Measurements from ENCODE around the gene HEPACAM. TPM values are rescaled to one million over a fixed set of nuclear protein-coding genes. Genes with fewer than 3 reads are reported as not detected.

Gene HEPACAM
- total RNA-seq, 1 experiment from 2014 or later = not detected

DNA sequence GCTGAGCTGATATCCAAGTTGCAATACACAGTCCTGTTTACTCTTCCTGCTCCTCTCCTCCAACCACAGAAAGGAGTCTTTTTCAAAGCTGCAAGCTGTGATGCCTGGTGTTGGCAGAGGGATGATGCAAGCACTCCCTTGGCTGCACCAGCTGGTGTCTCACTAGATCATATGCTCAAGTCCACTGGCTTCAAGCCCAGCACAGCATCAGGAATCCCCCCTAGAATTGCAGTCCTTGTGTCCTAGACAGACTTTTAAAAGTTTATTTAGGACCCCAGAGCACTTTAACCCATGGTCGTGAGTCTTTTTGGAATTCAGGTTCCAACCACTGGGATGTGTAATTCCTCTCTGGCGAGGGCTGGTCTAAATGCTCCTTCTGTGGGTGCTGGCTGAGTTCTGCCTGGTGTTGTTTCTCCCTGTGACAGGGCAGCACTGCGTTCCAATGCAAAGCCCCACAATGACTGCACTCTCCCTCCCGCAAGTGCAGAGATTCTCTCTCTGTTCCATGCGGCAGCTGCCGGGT lies 18.7 kb downstream of the HEPACAM start:
- no peak for DNase-seq (ENCODE audit: low read depth)
- in situ Hi-C loops (cut with HindIII; ENCODE audit: low pct_unique_long_range_greater_than_20kb, low sequenced_read_pairs) = no loop called here

DNA sequence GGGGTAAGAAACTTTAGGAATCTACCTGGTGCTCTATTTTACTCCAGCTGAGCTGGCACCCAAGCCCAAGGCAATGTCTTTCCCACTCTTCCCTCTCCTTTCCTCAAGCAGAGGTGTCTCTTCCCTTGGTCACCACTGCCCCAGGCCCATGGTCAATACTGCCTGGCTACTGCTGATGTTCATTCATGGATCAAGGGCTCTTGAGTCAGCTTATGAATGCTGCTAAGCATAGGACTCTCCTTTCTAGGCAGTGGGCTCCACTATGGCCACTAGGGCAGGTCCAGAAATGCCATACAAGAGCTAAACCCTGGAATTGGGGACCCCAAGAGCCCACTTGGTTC lies 19.5 kb downstream of the HEPACAM start:
- in situ Hi-C loops (cut with HindIII; ENCODE audit: low pct_unique_long_range_greater_than_20kb, low sequenced_read_pairs) = no loop called here
- DNase-seq (ENCODE audit: low read depth) = no peak

DNA sequence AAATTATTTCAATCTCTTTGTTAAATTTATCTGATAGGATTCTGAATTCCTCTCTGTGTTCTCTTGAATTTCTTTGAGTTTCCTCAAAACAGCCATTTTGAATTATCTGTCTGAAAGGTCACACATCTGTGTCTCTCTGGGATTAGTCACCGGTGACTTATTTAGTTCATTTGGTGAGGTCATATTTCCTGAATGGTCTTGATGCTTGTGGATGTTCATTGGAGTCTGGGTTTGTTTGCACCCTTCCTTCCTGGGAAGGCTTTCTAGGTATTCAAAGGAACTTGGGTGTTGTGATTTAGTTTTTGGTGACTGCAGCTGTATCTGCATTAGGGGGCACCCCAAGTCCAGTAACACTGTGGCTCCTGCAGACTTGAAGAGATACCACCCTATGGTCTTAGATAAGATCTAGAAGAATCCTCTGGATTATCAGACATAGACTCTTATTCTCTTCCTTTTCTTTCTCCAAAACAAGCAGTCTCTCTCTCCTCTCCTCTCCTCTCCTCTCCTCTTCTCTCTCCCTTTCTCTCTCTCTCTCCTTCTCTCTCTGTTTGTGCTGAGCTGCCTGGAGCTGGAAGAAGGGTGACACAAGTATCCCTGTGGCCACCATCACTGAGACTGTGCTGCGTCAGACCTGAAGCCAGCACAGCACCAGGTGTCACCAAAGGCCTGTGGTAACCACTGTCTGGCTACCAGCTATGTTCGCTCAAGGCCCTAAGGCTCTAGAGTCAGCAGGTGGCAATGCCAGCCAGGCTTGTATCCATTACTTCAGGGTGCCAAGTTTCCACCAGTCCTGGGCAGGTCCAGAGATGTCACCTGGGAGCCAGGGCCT lies 20.1 kb downstream of the HEPACAM start:
- in situ Hi-C loops (cut with HindIII; ENCODE audit: low pct_unique_long_range_greater_than_20kb, low sequenced_read_pairs) = no loop called here
- DNase-seq (ENCODE audit: low read depth) = no peak

DNA sequence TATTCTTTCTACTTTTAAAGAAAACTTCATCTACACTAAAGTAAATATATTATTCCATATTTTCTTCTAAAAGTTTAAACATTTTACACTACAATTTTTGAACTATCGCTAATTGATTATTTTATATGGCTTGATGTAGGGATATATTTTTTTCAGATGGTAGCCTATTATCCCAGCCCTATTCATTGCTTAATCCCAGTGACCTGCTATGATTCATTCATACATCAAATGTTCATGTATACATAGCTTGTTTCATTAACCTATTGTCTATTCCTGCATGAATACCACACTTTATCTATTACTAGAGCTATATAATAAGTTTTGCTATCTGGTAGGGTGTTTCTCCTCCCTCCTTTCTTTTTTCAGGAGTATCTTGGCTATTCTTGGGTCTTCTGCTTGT lies 33.2 kb downstream of the HEPACAM start:
- in situ Hi-C loops (cut with HindIII; ENCODE audit: low pct_unique_long_range_greater_than_20kb, low sequenced_read_pairs) = no loop called here
- DNase-seq (ENCODE audit: low read depth) = no peak

DNA sequence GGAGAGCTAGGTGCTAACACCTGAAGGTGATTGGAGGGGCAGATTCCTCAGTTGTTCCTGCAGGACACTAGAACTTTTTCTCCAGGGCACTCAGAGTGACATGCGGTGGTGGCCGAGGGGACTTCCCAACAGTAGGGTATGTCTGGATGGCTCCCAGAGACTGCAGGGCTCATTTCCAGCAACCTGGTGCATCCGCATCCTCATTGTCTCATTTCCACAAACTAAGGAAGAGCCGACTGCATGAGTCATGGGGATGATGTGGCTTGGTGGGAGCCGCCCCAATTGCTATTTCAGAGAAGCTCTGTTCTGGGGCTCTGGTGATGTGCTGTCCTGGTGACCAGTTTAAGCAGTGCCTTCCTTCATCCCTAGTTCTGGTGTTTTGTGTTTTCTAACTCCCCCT lies 35.4 kb downstream of the HEPACAM start:
- in situ Hi-C loops (cut with HindIII; ENCODE audit: low pct_unique_long_range_greater_than_20kb, low sequenced_read_pairs) = no loop called here

DNA sequence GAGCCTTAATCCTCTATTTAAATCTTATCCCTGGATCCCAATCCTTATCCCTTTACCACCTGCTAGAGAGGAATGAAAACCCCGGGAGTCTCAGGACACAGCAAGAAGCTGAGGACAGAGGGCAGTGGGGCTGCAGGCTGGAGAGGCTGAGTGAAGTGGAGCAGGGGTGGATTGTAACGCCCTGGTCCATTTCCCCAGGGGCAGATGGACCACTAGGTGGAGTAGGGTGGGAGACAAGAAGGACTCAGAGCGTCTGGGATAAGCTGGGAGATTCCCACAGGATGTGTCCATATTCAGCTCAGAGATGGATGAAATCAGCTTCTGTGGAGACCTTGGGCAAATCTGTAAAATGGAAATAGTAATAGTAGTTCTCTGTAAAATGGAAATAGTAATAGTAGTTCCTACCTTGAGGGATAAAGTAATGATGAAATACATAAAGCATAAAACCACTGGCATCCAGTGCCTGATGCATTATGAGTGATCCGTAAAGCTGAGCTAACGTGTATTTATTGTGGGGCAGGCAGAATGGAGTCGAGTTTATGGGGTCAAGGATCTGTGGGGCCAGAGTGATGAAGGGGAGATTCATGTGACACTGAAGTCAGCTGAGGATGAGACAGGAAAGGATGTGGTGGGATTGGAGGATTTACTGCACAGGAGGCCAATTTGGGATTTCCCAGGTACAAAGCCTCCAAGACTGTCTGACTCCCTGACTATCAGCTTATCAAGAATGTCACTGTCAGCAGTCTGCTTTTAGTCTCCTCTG lies 36.3 kb downstream of the HEPACAM start:
- in situ Hi-C loops (cut with HindIII; ENCODE audit: low pct_unique_long_range_greater_than_20kb, low sequenced_read_pairs) = no loop called here
- no peak for DNase-seq (ENCODE audit: low read depth)

More for the DNA sequence above, 35.4 kb downstream of the HEPACAM start:
- peak; percentile 41 for DNase-seq (ENCODE audit: low read depth)

DNA sequence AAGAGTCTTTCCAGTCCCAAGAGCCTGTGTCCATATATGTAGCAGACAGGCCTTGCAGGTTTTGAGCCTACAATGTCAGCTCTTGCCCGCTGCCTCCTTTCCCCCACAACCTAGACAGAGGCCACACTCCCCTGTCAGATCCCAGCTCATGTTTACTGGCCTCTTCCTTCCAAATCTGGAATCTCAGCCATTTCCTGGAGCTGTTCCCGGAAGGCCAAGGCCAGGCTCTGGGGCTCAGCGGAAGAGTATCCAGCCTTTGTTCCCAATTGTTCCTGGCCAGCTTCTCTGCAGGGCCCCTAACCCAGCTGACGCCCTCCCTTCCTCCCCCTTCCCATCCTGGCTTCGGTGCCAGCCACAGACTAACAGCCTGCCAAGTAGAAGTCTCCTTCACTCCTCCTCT lies 37.1 kb downstream of the HEPACAM start:
- DNase-seq (ENCODE audit: low read depth) = no peak
- in situ Hi-C loops (cut with HindIII; ENCODE audit: low pct_unique_long_range_greater_than_20kb, low sequenced_read_pairs) = no loop called here

DNA sequence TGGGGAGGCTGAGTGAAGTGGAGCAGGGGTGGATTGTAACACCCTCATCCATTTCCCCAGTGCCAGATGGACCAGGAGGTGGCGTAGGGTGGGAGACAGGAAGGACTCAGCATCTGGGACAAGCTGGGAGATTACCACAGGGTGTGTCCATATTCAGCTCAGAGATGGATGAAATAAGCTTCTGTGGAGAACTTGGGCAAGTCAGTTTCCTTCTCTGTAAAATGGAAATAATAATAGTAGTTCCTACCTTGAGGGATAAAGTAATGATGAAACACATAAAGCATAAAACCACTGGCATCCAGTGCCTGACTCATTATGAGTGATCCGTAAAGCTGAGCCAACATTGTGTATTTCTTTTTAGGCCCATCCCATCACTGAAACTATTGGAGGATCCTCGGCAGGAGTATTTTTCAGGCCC lies 37.6 kb downstream of the HEPACAM start:
- peak; percentile 39 for DNase-seq (ENCODE audit: low read depth)
- in situ Hi-C loops (cut with HindIII; ENCODE audit: low pct_unique_long_range_greater_than_20kb, low sequenced_read_pairs) = no loop called here

DNA sequence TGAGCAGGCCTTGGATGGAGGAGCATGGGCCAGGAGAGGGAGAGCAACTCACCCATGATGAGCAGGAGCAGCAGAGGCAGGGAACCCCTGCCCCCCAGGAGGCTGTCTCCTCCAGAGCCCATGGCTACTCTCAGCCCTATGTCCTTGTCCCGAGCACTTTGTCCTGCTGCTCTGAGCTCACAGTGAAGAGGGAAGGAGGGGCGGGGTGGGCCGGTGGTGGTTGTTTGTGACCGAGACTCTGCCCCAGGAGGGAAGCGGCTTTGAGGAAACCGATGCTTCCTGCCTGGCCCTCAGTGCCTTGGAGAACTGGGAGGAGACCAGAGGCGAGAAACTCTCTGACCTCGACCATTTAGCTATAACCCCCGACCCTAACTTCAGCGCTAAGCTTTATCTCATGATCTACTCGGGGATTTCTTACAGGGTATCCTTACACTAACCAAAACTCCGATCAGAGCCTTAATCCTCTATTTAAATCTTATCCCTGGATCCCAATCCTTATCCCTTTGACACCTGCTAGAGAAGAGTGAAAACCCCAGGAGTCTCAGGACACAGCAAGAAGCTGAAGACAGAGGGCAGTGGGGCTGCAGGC lies 38.1 kb downstream of the HEPACAM start, which contains the start of gene ROBO4:
ROBO4 (minus strand) TSS at position 192 of the 589 bp plus-strand sequence; CDS start at position 122, 70 bp downstream.
- DNase-seq (ENCODE audit: low read depth) = no peak
- in situ Hi-C loops (cut with HindIII; ENCODE audit: low pct_unique_long_range_greater_than_20kb, low sequenced_read_pairs) = no loop called here

DNA sequence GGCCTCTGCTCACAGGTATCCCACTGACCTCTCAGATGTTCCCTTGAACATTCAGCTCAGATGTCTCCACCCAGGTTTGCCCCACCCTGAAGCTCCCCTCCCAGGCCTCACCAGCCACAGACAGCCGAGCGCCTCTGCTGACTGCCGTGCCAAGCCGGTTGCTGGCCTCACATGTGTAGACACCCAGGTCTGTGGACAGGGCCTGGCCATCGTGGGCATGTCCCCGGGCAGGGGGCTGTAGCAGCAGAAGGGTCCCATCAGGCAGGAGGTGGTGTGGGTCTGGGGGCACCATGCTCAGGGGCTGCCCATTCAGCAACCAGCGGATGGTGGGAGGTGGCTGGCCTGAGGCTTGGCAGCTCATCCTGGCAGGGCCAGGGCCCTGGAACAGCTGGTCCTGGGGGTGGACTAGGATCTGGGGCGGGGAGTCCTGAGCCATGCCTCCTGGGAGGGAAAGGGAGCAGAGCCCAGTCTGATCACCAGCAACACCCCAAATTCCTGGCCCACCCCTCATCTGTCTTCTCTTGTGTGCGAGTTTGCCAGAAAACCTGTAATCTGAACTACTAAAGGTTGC lies 38.9 kb downstream of the HEPACAM start:
- DNase-seq (ENCODE audit: low read depth) = no peak

DNA sequence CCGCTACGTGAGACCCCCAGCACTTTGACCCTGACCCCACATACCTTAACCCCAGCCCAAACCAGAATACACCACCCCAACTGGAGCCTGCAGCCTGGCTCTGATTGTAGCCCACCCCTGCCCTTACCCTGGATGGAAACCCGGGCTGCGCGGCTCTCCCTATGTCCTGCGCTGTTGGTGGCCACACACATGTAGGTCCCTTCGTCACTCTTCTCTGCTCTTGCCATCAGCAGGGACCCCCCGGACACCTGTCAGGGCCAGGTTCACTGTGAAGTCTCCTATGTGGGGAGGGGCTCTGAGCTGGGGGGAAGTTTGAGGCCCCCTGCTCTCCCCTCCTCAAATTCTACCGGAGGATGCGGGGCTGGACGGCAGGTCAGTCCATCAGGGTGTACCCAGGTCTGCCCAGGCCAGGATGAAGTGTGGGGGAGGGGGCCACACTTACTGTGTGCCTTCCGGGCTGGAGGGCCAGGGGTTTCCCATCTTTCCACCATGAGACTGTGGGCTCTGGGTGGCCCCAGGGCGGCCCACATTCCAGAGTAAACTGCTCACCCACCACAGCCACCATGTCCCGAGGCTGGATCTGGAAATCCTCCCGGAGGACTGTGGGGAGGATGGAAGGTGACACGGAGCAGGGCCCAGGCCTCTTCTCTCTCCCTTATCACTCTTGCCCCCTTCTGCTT lies 39.6 kb downstream of the HEPACAM start:
- DNase-seq (ENCODE audit: low read depth) = no peak
- in situ Hi-C loops (cut with HindIII; ENCODE audit: low pct_unique_long_range_greater_than_20kb, low sequenced_read_pairs) = no loop called here

More for the DNA sequence above, 38.9 kb downstream of the HEPACAM start:
- in situ Hi-C loops (cut with HindIII; ENCODE audit: low pct_unique_long_range_greater_than_20kb, low sequenced_read_pairs) = no loop called here

DNA sequence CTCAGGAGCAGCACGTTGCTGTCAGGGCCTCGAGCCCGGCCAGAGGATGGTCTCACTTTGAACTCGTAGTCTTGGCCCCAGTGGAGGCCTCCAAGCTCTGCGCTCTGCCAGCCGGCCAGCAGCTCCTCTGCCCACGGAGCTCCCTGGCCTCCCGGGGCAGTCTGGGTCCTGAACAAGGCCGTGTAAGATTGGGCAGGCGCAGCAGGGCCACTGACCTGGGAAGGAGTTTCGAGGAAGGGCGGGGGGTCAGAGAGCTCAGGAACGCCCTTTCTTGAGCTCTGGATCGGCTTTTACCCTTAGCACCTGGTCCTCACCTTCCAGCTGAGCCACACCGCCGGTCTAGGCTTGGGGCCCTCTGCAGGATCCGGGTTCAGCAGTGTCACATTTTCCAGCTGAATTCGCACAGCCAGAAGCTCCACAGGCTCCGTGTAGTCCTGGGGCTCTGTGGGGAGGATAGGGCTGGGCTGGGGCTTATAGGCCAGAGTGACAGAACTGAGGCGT lies 40.3 kb downstream of the HEPACAM start:
- in situ Hi-C loops (cut with HindIII; ENCODE audit: low pct_unique_long_range_greater_than_20kb, low sequenced_read_pairs) = no loop called here

DNA sequence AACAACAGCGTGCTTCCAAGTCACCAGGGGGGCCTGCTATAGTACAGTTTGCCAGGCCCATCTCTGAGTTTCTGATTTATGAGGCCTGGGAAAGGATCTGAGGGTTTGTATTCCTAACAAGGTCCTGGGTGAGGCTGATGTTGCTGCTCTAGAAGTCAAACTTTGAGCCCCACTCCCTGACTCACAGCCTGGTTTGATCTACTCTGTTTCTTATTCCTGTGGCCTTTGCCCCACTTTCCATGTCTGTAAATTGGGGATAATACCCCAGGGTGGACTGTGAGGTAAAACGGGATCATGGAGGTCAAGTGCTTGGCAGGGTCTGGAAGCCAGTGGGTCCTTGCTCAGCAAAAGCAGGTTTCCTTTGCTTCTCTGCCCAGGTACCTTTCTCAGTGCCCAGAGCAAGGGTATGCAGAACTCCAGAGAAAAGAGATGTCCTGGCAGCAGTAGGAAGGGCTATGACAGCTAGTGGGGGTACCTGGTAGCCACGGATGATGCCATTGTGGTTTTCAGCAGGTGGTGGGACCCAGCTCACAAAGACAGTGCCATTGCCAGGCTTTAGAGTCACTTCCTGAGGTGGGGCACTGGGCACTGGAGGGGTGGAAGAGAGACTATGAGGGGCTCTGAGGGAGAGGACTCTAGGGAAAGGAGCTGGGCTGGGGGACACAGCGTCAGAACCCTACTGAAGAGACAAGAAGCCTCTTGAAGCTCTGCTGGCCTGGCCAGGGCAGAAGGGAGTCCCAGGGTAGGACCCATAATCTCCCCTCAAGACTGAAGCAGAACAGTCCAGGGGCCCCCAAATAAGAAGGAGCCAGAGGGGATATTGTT lies 41.0 kb downstream of the HEPACAM start:
- DNase-seq (ENCODE audit: low read depth) = no peak
- in situ Hi-C loops (cut with HindIII; ENCODE audit: low pct_unique_long_range_greater_than_20kb, low sequenced_read_pairs) = no loop called here

More for the DNA sequence above, 40.3 kb downstream of the HEPACAM start:
- no peak for DNase-seq (ENCODE audit: low read depth)

DNA sequence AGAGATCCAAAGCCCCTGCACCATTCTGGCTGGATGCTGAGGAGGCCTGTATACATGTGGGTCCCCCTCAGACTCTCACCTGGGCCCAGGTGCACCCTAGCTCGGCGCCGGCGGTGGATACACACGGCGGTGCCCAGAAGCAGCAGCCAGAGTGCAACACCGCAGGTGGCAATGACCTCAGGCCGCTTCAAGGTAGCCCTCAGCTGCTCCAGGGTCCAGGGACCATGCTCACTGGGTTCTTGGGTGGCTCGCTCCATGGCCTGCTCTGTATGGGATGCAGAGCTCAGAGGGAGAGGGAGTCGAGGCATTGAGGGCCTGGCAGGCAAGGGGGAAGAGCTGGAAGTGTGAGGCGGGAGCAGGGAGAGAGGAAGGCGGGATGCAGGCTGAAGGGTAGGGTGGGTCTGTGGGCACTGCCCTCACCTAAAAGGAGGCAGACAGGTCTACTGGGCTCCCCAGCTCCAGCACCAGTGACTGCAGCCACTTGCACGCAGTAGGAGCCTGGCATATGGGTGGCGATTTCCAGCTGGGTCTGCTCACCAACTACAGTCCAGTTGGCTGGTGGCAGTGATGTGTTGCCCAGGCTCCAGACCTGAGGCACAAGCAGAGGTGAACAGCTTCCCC lies 42.0 kb downstream of the HEPACAM start:
- DNase-seq (ENCODE audit: low read depth) = no peak
- in situ Hi-C loops (cut with HindIII; ENCODE audit: low pct_unique_long_range_greater_than_20kb, low sequenced_read_pairs) = no loop called here

DNA sequence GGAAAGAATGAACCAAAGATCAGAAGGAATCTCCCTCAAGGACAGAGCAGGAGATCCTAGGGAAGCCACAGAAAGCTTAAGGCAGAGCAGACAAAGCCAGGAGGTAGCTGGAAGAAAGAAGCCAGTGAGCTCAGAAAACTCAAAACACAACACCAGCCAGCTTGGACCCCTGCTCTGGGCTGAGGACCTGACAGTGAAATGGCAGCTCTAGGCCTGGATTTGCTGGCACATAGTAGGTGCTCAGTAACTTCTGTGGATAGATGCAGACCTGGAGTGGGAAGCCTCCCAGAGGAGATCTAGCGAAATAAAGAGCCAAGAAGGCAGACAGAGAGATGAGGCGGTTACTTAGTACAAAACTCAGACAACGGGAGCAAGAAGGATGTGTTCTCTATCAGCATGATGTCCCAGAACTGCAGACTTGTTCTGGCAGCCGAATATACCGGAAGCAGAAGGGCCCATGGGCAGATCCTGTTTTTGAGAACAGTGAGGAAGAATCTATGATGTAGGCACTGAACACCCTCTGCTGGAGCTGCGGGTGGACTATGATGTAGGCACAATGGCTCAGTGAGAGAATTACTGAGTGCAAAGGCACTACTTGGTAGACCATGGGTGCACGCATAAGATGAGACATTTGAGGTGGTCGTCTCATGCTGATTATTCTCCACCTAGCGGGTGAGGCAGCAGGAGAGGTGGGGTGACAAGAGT lies 42.9 kb downstream of the HEPACAM start:
- no peak for DNase-seq (ENCODE audit: low read depth)
- in situ Hi-C loops (cut with HindIII; ENCODE audit: low pct_unique_long_range_greater_than_20kb, low sequenced_read_pairs) = no loop called here

DNA sequence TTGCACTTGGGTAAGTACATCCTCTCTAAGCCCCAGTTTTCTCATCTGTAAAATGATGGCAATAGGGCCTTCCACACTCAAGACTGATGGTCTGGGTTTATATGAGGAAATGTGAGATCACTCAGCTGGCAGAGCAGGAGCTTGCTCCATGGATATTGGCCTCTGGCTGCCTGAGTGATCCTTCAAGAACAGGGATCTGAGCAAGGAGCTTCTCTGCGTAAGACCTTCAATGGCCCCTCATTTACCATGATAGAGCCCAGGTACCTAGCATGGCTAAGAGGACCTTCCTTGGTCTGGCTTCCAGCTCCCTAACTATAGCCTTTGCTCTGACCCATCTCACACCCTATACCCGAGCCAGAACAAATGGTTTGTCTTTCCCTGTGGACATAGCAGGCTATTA lies 43.7 kb downstream of the HEPACAM start:
- in situ Hi-C loops (cut with HindIII; ENCODE audit: low pct_unique_long_range_greater_than_20kb, low sequenced_read_pairs) = no loop called here

More for the DNA sequence above, 43.7 kb downstream of the HEPACAM start:
- no peak for DNase-seq (ENCODE audit: low read depth)

Measured in Caki2 (cell line).